GM12875 (cell line): ENCODE results near the gene INO80B.

Experiments
- H3K4me3 ChIP-seq: one replicate; pipeline ENCODE4 v1.5.1; 2011; ENCODE audit warnings: low read depth, low read length, control low read depth
- TF ChIP-seq, protein P1 (sequence below): IDR thresholded peaks from 2 replicates; pipeline ENCODE4 v1.5.1; 2011; ENCODE audit warnings: low read depth, mild to moderate bottlenecking, control low read depth, inconsistent platforms, low read length, moderate library complexity, borderline replicate concordance; ENCODE audit not compliant: insufficient read depth

INO80B gene

DNA sequence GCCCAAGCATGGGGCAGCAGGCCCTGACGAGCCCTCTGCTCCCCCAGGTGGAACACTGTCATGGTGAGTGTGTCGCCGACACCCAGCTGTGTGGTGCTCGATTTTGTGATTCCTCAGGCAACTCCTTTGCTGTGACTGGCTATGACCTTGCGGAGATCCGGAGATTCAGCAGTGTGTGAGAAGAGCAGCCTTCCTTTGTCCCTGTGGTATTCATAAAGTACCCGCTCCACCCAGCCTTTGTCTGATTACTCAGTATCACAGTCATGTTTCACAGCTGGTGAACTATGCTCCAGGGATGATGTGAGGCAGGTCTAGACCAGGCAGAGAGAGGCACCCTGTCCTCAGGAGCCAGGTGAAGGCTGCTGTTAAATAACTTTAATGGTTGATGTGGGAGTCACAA is 29.4 kb upstream of the INO80B start:
- TF ChIP-seq, protein P1, sequence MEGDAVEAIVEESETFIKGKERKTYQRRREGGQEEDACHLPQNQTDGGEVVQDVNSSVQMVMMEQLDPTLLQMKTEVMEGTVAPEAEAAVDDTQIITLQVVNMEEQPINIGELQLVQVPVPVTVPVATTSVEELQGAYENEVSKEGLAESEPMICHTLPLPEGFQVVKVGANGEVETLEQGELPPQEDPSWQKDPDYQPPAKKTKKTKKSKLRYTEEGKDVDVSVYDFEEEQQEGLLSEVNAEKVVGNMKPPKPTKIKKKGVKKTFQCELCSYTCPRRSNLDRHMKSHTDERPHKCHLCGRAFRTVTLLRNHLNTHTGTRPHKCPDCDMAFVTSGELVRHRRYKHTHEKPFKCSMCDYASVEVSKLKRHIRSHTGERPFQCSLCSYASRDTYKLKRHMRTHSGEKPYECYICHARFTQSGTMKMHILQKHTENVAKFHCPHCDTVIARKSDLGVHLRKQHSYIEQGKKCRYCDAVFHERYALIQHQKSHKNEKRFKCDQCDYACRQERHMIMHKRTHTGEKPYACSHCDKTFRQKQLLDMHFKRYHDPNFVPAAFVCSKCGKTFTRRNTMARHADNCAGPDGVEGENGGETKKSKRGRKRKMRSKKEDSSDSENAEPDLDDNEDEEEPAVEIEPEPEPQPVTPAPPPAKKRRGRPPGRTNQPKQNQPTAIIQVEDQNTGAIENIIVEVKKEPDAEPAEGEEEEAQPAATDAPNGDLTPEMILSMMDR = no peak
- no peak overlapping the region for H3K4me3 ChIP-seq

DNA sequence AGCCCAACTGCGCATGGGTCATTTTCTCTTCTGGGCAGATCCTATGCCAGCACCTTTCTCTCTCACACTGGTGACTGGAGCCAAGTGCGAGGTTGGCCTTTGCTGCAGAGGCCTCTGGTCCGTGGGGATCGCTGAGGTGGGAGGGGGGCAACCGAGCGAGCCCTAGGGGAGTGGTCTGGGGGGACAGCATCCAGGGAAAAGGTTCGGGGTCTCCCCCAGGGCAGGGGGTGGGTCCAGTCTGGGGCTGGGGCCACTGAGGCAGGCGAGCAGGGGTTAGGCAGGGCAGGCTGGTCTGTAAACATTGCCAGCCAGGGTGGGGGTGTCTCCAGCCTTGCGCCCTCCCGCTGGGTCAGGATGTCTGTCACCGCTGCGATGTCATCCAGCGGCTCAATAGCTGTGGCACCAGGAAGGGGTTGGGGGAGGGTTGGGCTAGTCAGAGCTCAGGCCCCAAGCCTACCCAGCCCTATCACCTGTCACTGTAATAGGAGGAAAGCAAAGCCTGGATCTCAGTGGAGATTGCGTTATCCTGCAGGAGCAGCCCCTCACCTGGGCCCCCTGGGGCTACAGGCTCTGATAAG is 28.6 kb upstream of the INO80B start:
- no peak overlapping the region for H3K4me3 ChIP-seq
- TF ChIP-seq, protein P1 = no peak

DNA sequence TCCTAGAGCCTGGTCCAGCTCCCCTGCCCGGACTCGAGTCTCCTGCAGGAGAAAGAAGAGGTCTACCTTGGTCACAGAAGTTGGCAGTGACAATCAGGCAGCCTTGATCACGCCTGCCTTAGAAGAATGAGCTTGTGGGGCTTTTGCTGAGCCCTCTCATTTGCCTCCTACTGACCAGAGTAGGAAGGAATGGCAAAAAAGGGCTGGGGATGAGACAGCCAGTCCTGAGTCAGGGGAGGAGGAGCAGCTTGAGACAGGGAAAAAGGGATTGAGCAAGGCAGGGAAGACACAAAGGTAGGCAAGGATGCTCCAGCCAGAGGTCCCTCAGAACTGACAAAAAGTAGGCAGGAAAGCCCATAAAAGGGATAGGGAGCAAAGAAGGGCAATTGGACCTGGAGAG is 27.3 kb upstream of the INO80B start:
- H3K4me3 ChIP-seq = no peak overlapping the region
- TF ChIP-seq, protein P1 = no peak

DNA sequence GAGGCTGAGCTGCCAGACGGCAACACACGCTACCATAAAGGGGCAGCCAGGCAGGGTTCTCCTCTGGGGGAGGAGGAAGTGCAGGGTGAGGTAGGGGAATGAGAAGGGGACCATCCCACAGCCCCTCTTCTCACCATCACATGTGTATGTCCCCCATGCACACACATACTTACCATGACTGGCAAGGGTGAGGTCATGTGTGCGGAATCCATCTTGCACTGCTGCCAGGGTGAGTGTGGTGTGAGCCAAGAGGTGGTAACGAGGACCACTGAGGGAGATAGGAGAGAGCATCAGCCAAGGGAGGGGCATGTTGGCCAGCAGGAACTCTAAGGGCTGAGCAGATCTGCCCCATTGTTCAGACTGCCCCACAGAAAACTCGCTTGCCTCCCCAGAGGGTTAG is 26.2 kb upstream of the INO80B start:
- TF ChIP-seq, protein P1 = no peak
- no peak overlapping the region for H3K4me3 ChIP-seq

DNA sequence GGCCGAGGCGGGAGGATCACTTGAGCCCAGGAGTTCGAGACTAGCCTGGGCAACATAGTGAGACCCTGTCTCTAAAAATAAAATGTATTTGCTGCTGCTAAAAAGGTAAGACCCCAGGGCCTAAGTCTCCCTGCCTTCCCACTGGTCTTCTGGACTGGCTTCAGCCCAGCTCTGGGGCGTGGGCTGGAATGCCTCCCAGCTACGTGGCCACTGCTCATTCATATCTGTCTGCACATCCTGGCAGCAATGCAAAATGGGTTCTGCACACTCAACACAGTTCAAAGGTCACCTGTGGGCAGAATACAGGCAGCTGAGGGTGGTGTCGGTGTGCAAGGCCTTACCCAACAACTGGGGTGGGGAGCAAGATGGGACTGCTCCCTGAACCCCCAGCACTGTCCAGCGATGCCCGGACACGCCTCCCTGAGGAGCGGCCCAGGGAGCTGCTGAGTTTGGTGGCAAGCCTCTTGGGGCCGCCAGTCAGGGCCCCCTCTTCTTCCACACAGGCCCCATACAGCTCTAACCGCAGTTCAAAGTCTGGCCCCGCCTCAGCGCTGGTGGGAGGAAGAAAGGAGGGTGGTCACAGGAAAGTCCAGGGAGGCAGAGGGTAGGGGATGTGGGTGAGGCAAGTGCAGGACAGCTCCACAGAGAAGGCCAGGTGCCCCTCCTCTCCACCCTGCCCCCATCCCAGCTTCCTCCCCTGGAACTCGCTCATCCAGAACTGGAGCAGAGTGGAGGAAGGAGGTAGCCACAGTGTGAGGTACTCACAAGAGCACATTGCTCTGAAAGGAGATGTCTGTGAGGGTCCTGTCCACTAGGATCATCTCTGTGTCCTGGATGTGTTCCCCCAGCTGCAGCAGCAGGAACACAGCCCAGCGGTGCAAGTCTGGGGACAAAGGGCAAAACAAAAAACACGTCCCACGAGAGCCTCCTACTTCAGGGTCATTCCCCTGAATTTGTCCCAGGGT is 25.1 kb upstream of the INO80B start:
- H3K4me3 ChIP-seq = no peak overlapping the region
- TF ChIP-seq, protein P1 = no peak

DNA sequence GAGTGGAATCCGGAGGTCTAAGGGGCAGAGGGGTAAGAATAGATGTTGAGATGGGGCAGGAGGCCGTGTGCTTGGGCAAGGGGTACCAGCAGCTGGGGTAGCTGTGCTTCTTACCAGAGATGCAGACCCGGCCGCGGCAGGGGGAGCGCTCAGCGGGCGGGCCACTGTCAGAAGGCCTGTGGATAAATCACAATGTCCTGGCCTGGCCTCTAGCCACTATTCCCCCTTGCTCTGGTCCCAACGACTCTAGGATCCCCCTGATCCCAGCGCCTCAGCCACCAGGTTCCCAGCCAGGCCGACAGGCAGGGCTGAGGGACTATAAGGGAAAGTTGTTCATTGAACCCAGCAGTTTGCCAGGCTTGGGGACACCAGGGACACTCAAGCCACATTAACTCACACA is 24.4 kb upstream of the INO80B start:
- TF ChIP-seq, protein P1 = no peak
- no peak overlapping the region for H3K4me3 ChIP-seq
